K562 (cell line): ENCODE data around the gene CARMIL1. TPM values are rescaled to one million over a fixed set of nuclear protein-coding genes. Genes with fewer than 3 reads are reported as not detected.

Experiments
- ATAC-seq: fragments of 200-7000 bp; cut with Tn5 transposase; 3 replicates; pipeline ENCODE4 v1.9.1; 2020; ENCODE audit warnings: moderate library complexity
- BruUV-seq: library from RNA; stranded (reverse); fragments of 400-500 nt; replicated peaks from 2 replicates; lab custom pipeline; 2021; lab: Mats Ljungman, UMichigan
- CTCF ChIA-PET: fragments of 300-600 bp; formaldehyde crosslinking; extraction: SDS; loops from one replicate; lab custom pipeline; 2021; ENCODE audit warnings: low intra/inter-chr PET ratio; lab: Yijun Ruan, JAX
- POLR2A ChIA-PET: fragments of 300-600, 350-650 bp; sonication (Branson Sonifier 250); formaldehyde crosslinking; extraction: SDS; loops from one replicate; lab custom pipeline; 2021; ENCODE audit warnings: antibody characterized with exemption, inconsistent platforms; lab: Yijun Ruan, JAX
- DNase-seq, 4 experiments: peaks; one replicate each; pipeline versions ENCODE4 v3.0.0 to v3.0.0-alpha.2; 2011 to 2018; ENCODE audit warnings: low spot score in 3 of 4, mixed read lengths in 3 of 4; ENCODE audit errors: extremely low read depth in 1 of 4
- FAIRE-seq: peaks from 2 replicates; lab custom pipeline; 2011; peaks lifted over from hg19 to GRCh38; lab: Jason Lieb, UNC
- H2AFZ ChIP-seq: 2 replicates; pipeline ENCODE4 v1.6.0; 2011; ENCODE audit warnings: low read depth, low read length, control low read depth, inconsistent platforms
- H3K27ac ChIP-seq: fragments of 200-600 bp; 3 replicates; pipeline ENCODE4 v1.8.0; 2011; ENCODE audit warnings: low read depth, mild to moderate bottlenecking, control low read depth, inconsistent platforms, low read length, moderate library complexity, mixed read lengths; ENCODE audit errors: extremely low read depth
- H3K27me3 ChIP-seq, 2 experiments: fragments of 300-600 bp in 1 of 2; 2 replicates in 1 of 2; 3 replicates in 1 of 2; pipeline versions ENCODE4 v1.6.0 to v1.8.0; 2011; ENCODE audit warnings: inconsistent platforms in 2 of 2, low read length in 2 of 2, mild to moderate bottlenecking in 1 of 2, mixed read lengths in 1 of 2, moderate library complexity in 1 of 2; ENCODE audit not compliant: control insufficient read depth in 2 of 2, insufficient read depth in 2 of 2
- H3K36me3 ChIP-seq: fragments of 300-600 bp; 3 replicates; pipeline ENCODE4 v1.8.0; 2011; ENCODE audit warnings: mild to moderate bottlenecking, low read length, inconsistent platforms; ENCODE audit not compliant: control insufficient read depth, insufficient read depth
- H3K4me1 ChIP-seq, 2 experiments: fragments of 200-600 bp in 1 of 2; replicated peaks in 1 of 2; 2 replicates in 1 of 2; 3 replicates in 1 of 2; pipeline versions ENCODE4 v1.5.1 to v1.8.0; 2011; ENCODE audit warnings: inconsistent platforms in 2 of 2, low read length in 2 of 2, mild to moderate bottlenecking in 1 of 2, mixed read lengths in 1 of 2, moderate library complexity in 1 of 2; ENCODE audit not compliant: control insufficient read depth in 2 of 2, insufficient read depth in 2 of 2
- H3K4me2 ChIP-seq: 2 replicates; pipeline ENCODE4 v1.6.1; 2011; ENCODE audit warnings: low read length, control low read depth, inconsistent platforms, mixed read lengths; ENCODE audit not compliant: insufficient read depth
- H3K4me3 ChIP-seq: fragments of 200-600 bp; sonication (generic), shearing (Covaris generic); 2 replicates; pipeline ENCODE4 v1.5.1; 2016; ENCODE audit warnings: control low read depth, inconsistent platforms
- H3K79me2 ChIP-seq: fragments of 200-600 bp; 3 replicates; pipeline ENCODE4 v1.8.0; 2011; ENCODE audit warnings: low read length, inconsistent platforms; ENCODE audit not compliant: control insufficient read depth, insufficient read depth
- H3K9ac ChIP-seq, 2 experiments: 2 replicates each; pipeline versions ENCODE4 v1.6.0 to v1.6.1; 2011; ENCODE audit warnings: low read depth in 2 of 2, low read length in 2 of 2, control low read depth in 1 of 2, inconsistent platforms in 1 of 2, mild to moderate bottlenecking in 1 of 2, mixed read lengths in 1 of 2; ENCODE audit not compliant: insufficient read depth in 1 of 2
- H3K9me1 ChIP-seq: one replicate; pipeline ENCODE4 v1.6.0; 2011; ENCODE audit warnings: inconsistent platforms, mild to moderate bottlenecking, low read length, moderate library complexity; ENCODE audit not compliant: control insufficient read depth, insufficient read depth
- H3K9me3 ChIP-seq: replicated peaks from 2 replicates; pipeline ENCODE4 v1.5.1; 2011; ENCODE audit warnings: low read depth, low read length, inconsistent platforms; ENCODE audit not compliant: control insufficient read depth, insufficient read depth
- H4K20me1 ChIP-seq: replicated peaks from 2 replicates; pipeline ENCODE4 v1.6.1; 2011; ENCODE audit warnings: low read length, inconsistent platforms, mixed read lengths; ENCODE audit not compliant: control insufficient read depth, insufficient read depth
- EHMT2 ChIP-seq: fragments of 450-650 bp; IDR thresholded peaks from 2 replicates; pipeline ENCODE4 v1.6.1; 2018; ENCODE audit warnings: antibody characterized with exemption
- LARP7 ChIP-seq: fragments of 450-650 bp; IDR thresholded peaks from 2 replicates; pipeline ENCODE4 v1.6.1; 2016
- LEF1 ChIP-seq: fragments of 450-650 bp; IDR thresholded peaks from 2 replicates; pipeline ENCODE4 v1.6.1; 2016; ENCODE audit warnings: mild to moderate bottlenecking
- PHB ChIP-seq: fragments of 250-450 bp; sonication (Bioruptor Pico); IDR thresholded peaks from 2 replicates; pipeline ENCODE4 v1.5.0; 2021
- PHB2 ChIP-seq: fragments of 450-650 bp; IDR thresholded peaks from 2 replicates; pipeline ENCODE4 v1.6.1; 2017; ENCODE audit warnings: low read depth
- RBM22 ChIP-seq: fragments of 200-400 bp; formaldehyde crosslinking; IDR thresholded peaks from 2 replicates; pipeline ENCODE4 v1.6.1; 2018; ENCODE audit warnings: low read length, low read depth; ENCODE audit not compliant: poor library complexity, severe bottlenecking
- WGBS: fragments of 100-300 bp; shearing (Covaris generic); methylation state at CpG from one replicate; pipeline ENCODE4 v1.1.6; 2016; ENCODE audit warnings: low coverage, mixed read lengths; ENCODE audit not compliant: insufficient coverage; ENCODE audit errors: missing lambda C conversion rate; 5-methylcytosine and 5-hydroxymethylcytosine counted together
- in situ Hi-C: fragments of 300-500 bp; cut with MboI; formaldehyde crosslinking; loops from 4 replicates; pipeline ENCODE4 v1.15.0; 2018; ENCODE audit warnings: inconsistent platforms, mixed read lengths
- intact Hi-C: fragments of 100-400 bp; cut with micrococcal nuclease; formaldehyde crosslinking; loops from 2 replicates; pipeline ENCODE4 v1.14.2; 2022
- polyA plus RNA-seq, 8 experiments: library from polyadenylated mRNA; depleted of rRNA in 4 of 8; stranded (reverse) in 5 of 8; unstranded in 3 of 8; fragments of >200 nt; fragmentation: Nextera tagmentation in 2 of 8; fragmentation: Illumina TruSeq in 1 of 8; extraction: Ambion mirVana in 2 of 8; extraction: Trizol in 1 of 8; gene quantifications; 2 replicates each; pipeline versions ENCODE4 v1.2.1 to v1.2.3, GENCODE V29; 2011 to 2014; ENCODE audit warnings: inconsistent platforms in 1 of 8, missing spikeins in 1 of 8
- total RNA-seq, 7 experiments: library from RNA; depleted of rRNA in 6 of 7; stranded (reverse); fragments of >200 nt in 6 of 7; fragmentation: Illumina TruSeq in 2 of 7; extraction: Trizol in 2 of 7; gene quantifications; 2 replicates each; pipeline versions ENCODE4 v1.2.1 to v1.2.3, GENCODE V29; 2011 to 2021; ENCODE audit warnings: low replicate concordance in 1 of 7
- TF ChIP-seq, protein P1 (sequence below): fragments of 450-650 bp; IDR thresholded peaks from 2 replicates; pipeline ENCODE4 v1.6.1; 2014; ENCODE audit warnings: low read depth, mild to moderate bottlenecking, moderate library complexity, borderline replicate concordance
- TF ChIP-seq, protein P2 (sequence below): fragments of 250-450 bp; sonication (Bioruptor Pico); IDR thresholded peaks from 2 replicates; pipeline ENCODE4 v1.4.0; 2020; ENCODE audit warnings: mild to moderate bottlenecking, moderate library complexity, borderline replicate concordance
- TF ChIP-seq, protein P3 (sequence below), 2 experiments: fragments of 450-650 bp in 1 of 2; sonication (generic) in 1 of 2; formaldehyde crosslinking in 1 of 2; IDR thresholded peaks; 2 replicates each; pipeline versions ENCODE4 v1.7.1 to v1.9.0; 2016 to 2022; ENCODE audit warnings: inconsistent platforms in 1 of 2, mild to moderate bottlenecking in 1 of 2, missing genetic modification reagents in 1 of 2

CARMIL1 gene
- total and polyA plus RNA-seq, 9 of the 15 experiments (the other 6 are each of a cell fraction or from before 2014, with no cell fraction given) = 0.04 to 0.32 (median 0.10) TPM; not detected in 1

DNA sequence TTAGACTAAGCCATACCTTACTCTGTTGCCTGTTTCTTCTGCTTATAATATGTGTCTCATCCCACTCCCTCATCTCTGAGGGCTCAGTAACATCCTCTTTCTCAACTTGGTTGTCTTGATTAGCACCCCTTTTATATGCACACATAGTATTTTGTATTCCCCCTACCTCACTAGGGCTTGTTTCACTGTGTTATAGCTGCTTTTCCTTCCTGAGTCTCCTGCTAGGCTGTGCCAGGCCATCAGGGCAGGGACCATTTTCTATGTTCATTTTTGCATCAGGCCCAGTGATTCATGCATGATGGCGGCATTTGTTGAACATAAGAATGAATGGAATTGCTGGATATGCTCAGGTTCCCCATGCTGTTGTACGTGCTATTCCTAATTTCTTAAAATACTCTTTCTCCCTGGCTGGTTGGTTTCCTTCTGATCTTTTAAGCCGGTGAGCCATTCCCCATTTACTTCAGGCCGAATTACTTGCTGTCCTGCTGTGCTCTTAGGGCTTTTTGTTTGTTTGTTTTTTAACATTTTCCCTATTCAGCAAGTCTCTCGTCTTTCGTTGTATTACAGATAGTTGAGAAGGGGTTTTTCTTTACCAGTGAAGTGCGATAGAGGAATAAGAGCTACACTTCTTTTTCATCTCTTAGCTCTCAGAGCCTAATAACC lies 183.2 kb downstream of the CARMIL1 start:
- 0% methylated on average over 7 of the region's 7 CpGs for WGBS
- POLR2A ChIA-PET = no interaction called here
- Histone ChIP-seq H3K36me3 (no peaks in the 10 kb centered on the region), H3K4me2 (no peak overlapping the region), H3K27me3 (no peaks in the 10 kb centered on the region; a peak in 1 of 5 replicates), H3K9me1 (no peaks in the 10 kb centered on the region), H3K79me2 (no peaks in the 10 kb centered on the region), H3K4me1 (no peaks in the 10 kb centered on the region), H2AFZ (no peak overlapping the region), H3K9me3 (no peaks in the 10 kb centered on the region), H3K27ac (no peak overlapping the region), H4K20me1 (no peaks in the 10 kb centered on the region), H3K4me3 (no peak overlapping the region), H3K9ac (no peak overlapping the region)
- in situ Hi-C loops = no loop called here
- intact Hi-C loops = no loop called here
- no TSS peak for BruUV-seq
- FAIRE-seq (no peak), DNase-seq (no peak), ATAC-seq (no peak)
- CTCF ChIA-PET = no interaction called here
- TF ChIP-seq, protein P1, sequence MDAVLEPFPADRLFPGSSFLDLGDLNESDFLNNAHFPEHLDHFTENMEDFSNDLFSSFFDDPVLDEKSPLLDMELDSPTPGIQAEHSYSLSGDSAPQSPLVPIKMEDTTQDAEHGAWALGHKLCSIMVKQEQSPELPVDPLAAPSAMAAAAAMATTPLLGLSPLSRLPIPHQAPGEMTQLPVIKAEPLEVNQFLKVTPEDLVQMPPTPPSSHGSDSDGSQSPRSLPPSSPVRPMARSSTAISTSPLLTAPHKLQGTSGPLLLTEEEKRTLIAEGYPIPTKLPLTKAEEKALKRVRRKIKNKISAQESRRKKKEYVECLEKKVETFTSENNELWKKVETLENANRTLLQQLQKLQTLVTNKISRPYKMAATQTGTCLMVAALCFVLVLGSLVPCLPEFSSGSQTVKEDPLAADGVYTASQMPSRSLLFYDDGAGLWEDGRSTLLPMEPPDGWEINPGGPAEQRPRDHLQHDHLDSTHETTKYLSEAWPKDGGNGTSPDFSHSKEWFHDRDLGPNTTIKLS = no peak
- no peak for TF ChIP-seq EHMT2
- no peak for TF ChIP-seq LARP7
- TF ChIP-seq LEF1 = no peak
- TF ChIP-seq RBM22 = no peak
- no peak for TF ChIP-seq PHB2
- no peak for TF ChIP-seq PHB (CRISPR knock-in tag)
- TF ChIP-seq, protein P2, sequence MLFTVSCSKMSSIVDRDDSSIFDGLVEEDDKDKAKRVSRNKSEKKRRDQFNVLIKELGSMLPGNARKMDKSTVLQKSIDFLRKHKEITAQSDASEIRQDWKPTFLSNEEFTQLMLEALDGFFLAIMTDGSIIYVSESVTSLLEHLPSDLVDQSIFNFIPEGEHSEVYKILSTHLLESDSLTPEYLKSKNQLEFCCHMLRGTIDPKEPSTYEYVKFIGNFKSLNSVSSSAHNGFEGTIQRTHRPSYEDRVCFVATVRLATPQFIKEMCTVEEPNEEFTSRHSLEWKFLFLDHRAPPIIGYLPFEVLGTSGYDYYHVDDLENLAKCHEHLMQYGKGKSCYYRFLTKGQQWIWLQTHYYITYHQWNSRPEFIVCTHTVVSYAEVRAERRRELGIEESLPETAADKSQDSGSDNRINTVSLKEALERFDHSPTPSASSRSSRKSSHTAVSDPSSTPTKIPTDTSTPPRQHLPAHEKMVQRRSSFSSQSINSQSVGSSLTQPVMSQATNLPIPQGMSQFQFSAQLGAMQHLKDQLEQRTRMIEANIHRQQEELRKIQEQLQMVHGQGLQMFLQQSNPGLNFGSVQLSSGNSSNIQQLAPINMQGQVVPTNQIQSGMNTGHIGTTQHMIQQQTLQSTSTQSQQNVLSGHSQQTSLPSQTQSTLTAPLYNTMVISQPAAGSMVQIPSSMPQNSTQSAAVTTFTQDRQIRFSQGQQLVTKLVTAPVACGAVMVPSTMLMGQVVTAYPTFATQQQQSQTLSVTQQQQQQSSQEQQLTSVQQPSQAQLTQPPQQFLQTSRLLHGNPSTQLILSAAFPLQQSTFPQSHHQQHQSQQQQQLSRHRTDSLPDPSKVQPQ (CRISPR knock-in tag) = no peak
- TF ChIP-seq, protein P3, sequence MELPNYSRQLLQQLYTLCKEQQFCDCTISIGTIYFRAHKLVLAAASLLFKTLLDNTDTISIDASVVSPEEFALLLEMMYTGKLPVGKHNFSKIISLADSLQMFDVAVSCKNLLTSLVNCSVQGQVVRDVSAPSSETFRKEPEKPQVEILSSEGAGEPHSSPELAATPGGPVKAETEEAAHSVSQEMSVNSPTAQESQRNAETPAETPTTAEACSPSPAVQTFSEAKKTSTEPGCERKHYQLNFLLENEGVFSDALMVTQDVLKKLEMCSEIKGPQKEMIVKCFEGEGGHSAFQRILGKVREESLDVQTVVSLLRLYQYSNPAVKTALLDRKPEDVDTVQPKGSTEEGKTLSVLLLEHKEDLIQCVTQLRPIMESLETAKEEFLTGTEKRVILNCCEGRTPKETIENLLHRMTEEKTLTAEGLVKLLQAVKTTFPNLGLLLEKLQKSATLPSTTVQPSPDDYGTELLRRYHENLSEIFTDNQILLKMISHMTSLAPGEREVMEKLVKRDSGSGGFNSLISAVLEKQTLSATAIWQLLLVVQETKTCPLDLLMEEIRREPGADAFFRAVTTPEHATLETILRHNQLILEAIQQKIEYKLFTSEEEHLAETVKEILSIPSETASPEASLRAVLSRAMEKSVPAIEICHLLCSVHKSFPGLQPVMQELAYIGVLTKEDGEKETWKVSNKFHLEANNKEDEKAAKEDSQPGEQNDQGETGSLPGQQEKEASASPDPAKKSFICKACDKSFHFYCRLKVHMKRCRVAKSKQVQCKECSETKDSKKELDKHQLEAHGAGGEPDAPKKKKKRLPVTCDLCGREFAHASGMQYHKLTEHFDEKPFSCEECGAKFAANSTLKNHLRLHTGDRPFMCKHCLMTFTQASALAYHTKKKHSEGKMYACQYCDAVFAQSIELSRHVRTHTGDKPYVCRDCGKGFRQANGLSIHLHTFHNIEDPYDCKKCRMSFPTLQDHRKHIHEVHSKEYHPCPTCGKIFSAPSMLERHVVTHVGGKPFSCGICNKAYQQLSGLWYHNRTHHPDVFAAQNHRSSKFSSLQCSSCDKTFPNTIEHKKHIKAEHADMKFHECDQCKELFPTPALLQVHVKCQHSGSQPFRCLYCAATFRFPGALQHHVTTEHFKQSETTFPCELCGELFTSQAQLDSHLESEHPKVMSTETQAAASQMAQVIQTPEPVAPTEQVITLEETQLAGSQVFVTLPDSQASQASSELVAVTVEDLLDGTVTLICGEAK (IDR thresholded peaks at IDR 0.05) = no peak
- TF ChIP-seq, protein P3 (CRISPR knock-in tag; IDR thresholded peaks at IDR 0.05) = no peak
